HCT116 (cell line): ENCODE results near the gene C9orf78. TPM values are rescaled to one million over a fixed set of nuclear protein-coding genes. Genes with fewer than 3 reads are reported as not detected.

Experiments
- ATAC-seq: fragments of 200-7000 bp; cut with Tn5 transposase; 2 replicates; pipeline ENCODE4 v1.9.1; 2020; ENCODE audit warnings: mild to moderate bottlenecking, moderate library complexity
- BruUV-seq: library from RNA; stranded (reverse); fragments of 400-500 nt; replicated peaks from 2 replicates; lab custom pipeline; 2021; lab: Mats Ljungman, UMichigan
- CTCF ChIA-PET: fragments of 300-600 bp; sonication (Branson Sonifier 250); formaldehyde crosslinking; loops from one replicate; lab custom pipeline; 2021; ENCODE audit warnings: antibody characterized with exemption; lab: Charles Lee
- POLR2A ChIA-PET: fragments of 300-600, 350-600 bp; sonication (Branson Sonifier 250); formaldehyde crosslinking; loops from one replicate; lab custom pipeline; 2021; ENCODE audit warnings: antibody characterized with exemption; lab: Charles Lee
- RAD21 ChIA-PET, 2 experiments: fragments of 300-600 bp; sonication (Branson Sonifier 250); formaldehyde crosslinking; loops; one replicate each; lab custom pipeline; 2023; ENCODE audit warnings: low total read pairs in 2 of 2; ENCODE audit not compliant: uncharacterized antibody in 2 of 2, unreplicated experiment in 2 of 2, low non-redundant PET in 1 of 2; lab: Charles Lee
- DNase-seq: peaks from one replicate; pipeline ENCODE4 v3.0.0-alpha.2; 2010; ENCODE audit warnings: low read depth, low spot score
- H2AFZ ChIP-seq: fragments of 200-600 bp; shearing (Covaris generic), sonication (generic); 2 replicates; pipeline ENCODE4 v1.6.1; 2017; ENCODE audit warnings: low read depth, mixed run types, mixed read lengths, antibody characterized with exemption, low read length; ENCODE audit not compliant: poor library complexity, severe bottlenecking
- H3K27ac ChIP-seq: 2 replicates; pipeline ENCODE4 v1.5.1; 2012; ENCODE audit warnings: low read depth, low read length
- H3K27me3 ChIP-seq: fragments of 200-600 bp; sonication (generic); 2 replicates; pipeline ENCODE4 v1.6.1; 2016; ENCODE audit warnings: mixed run types, low read length, mixed read lengths; ENCODE audit not compliant: insufficient read depth
- H3K36me3 ChIP-seq, 2 experiments: fragments of 200-500 bp in 1 of 2; fragments of 200-600 bp in 1 of 2; sonication (Bioruptor generic) in 1 of 2; sonication (generic) in 1 of 2; 2 replicates each; pipeline versions ENCODE4 v1.5.1 to v1.6.1; 2014 to 2016; ENCODE audit warnings: low read length in 2 of 2, inconsistent platforms in 1 of 2, mixed read lengths in 1 of 2, mixed run types in 1 of 2; ENCODE audit not compliant: insufficient read depth in 2 of 2, control insufficient read depth in 1 of 2
- H3K4me1 ChIP-seq, 2 experiments: fragments of 200-600 bp in 1 of 2; sonication (generic) in 1 of 2; 2 replicates each; pipeline versions ENCODE4 v1.5.1 to v1.6.1; 2012 to 2017; ENCODE audit warnings: low read length in 2 of 2, inconsistent platforms in 1 of 2, mild to moderate bottlenecking in 1 of 2, mixed read lengths in 1 of 2, mixed run types in 1 of 2, moderate library complexity in 1 of 2; ENCODE audit not compliant: insufficient read depth in 2 of 2, control insufficient read depth in 1 of 2
- H3K4me2 ChIP-seq: fragments of 200-600 bp; sonication (generic); 2 replicates; pipeline ENCODE4 v1.6.1; 2017; ENCODE audit warnings: mixed run types, low read length, mixed read lengths
- H3K4me3 ChIP-seq, 2 experiments: fragments of 200-600 bp in 1 of 2; sonication (generic) in 1 of 2; replicated peaks in 1 of 2; 2 replicates each; pipeline ENCODE4 v1.5.1; 2011 to 2016; ENCODE audit warnings: low read length in 2 of 2, control low read depth in 1 of 2, low read depth in 1 of 2, mild to moderate bottlenecking in 1 of 2, mixed read lengths in 1 of 2, mixed run types in 1 of 2
- H3K79me2 ChIP-seq: fragments of 200-600 bp; sonication (generic); 2 replicates; pipeline ENCODE4 v1.6.1; 2017; ENCODE audit warnings: mild to moderate bottlenecking, mixed run types, low read length, moderate library complexity, mixed read lengths; ENCODE audit not compliant: insufficient read depth
- H3K9ac ChIP-seq: fragments of 200-600 bp; sonication (generic); 2 replicates; pipeline ENCODE4 v1.6.1; 2016; ENCODE audit warnings: low read length, mixed read lengths
- H3K9me2 ChIP-seq: fragments of 200-600 bp; sonication (generic), shearing (Covaris generic); 2 replicates; pipeline ENCODE4 v1.6.1; 2017; ENCODE audit warnings: mixed run types, mild to moderate bottlenecking, moderate library complexity; ENCODE audit not compliant: insufficient read depth
- H3K9me3 ChIP-seq, 2 experiments: fragments of 200-500 bp in 1 of 2; fragments of 200-600 bp in 1 of 2; sonication (Bioruptor generic) in 1 of 2; sonication (generic) in 1 of 2; 2 replicates each; pipeline ENCODE4 v1.6.1; 2014 to 2017; ENCODE audit warnings: low read length in 2 of 2, mixed read lengths in 2 of 2, inconsistent platforms in 1 of 2, low read depth in 1 of 2, mild to moderate bottlenecking in 1 of 2, mixed run types in 1 of 2, moderate library complexity in 1 of 2; ENCODE audit not compliant: control insufficient read depth in 1 of 2, insufficient read depth in 1 of 2
- H4K20me1 ChIP-seq: fragments of 200-600 bp; sonication (generic), shearing (Covaris generic); 2 replicates; pipeline ENCODE4 v1.6.1; 2017; ENCODE audit warnings: mixed run types, mild to moderate bottlenecking, moderate library complexity; ENCODE audit not compliant: insufficient read depth
- CBX3 ChIP-seq: IDR thresholded peaks from 2 replicates; pipeline ENCODE4 v1.6.1; 2012; ENCODE audit warnings: low read depth
- CEBPB ChIP-seq: IDR thresholded peaks from 2 replicates; pipeline ENCODE4 v1.6.1; 2012; ENCODE audit warnings: low read depth
- CTCF ChIP-seq, 3 experiments: fragments of 200-600 bp in 1 of 3; sonication (generic) in 1 of 3; IDR thresholded peaks in 2 of 3; conservative IDR thresholded peaks in 1 of 3; 2 replicates each; pipeline ENCODE4 v1.5.1; 2012 to 2017; ENCODE audit warnings: low read depth in 2 of 3, low read length in 2 of 3, antibody characterized with exemption in 1 of 3, borderline replicate concordance in 1 of 3, control low read depth in 1 of 3, mild to moderate bottlenecking in 1 of 3, mixed read lengths in 1 of 3, mixed run types in 1 of 3, moderate library complexity in 1 of 3; ENCODE audit not compliant: insufficient read depth in 1 of 3
- EGR1 ChIP-seq: IDR thresholded peaks from 2 replicates; pipeline ENCODE4 v1.6.1; 2012; ENCODE audit warnings: low read depth
- EZH2 ChIP-seq: fragments of 200-600 bp; sonication (generic); IDR thresholded peaks from 2 replicates; pipeline ENCODE4 v1.6.1; 2017; ENCODE audit warnings: antibody characterized with exemption, mixed run types
- FOSL1 ChIP-seq: IDR thresholded peaks from 2 replicates; pipeline ENCODE4 v1.6.1; 2012; ENCODE audit warnings: low read depth
- POLR2A ChIP-seq: IDR thresholded peaks from 2 replicates; pipeline ENCODE4 v1.7.0; 2011; ENCODE audit warnings: borderline replicate concordance; ENCODE audit not compliant: insufficient read depth, insufficient read length; ENCODE audit errors: extremely low read depth
- POLR2AphosphoS5 ChIP-seq: IDR thresholded peaks from 2 replicates; pipeline ENCODE4 v1.6.1; 2011; ENCODE audit warnings: mild to moderate bottlenecking, low read depth, low read length, moderate library complexity
- RAD21 ChIP-seq: IDR thresholded peaks from 2 replicates; pipeline ENCODE4 v1.6.1; 2012; ENCODE audit warnings: low read depth, mild to moderate bottlenecking
- SIN3A ChIP-seq: IDR thresholded peaks from 2 replicates; pipeline ENCODE4 v1.6.1; 2012; ENCODE audit warnings: low read depth
- SP1 ChIP-seq: IDR thresholded peaks from 2 replicates; pipeline ENCODE4 v1.6.1; 2012; ENCODE audit warnings: low read depth
- ZBTB33 ChIP-seq: IDR thresholded peaks from 2 replicates; pipeline ENCODE4 v1.6.1; 2011; ENCODE audit warnings: mild to moderate bottlenecking, low read length, moderate library complexity; ENCODE audit not compliant: insufficient replicate concordance; ENCODE audit errors: extremely low read depth
- ZFX ChIP-seq: fragments of 450-650 bp; IDR thresholded peaks from 2 replicates; pipeline ENCODE4 v1.6.1; 2017
- intact Hi-C: fragments of 100-400 bp; cut with micrococcal nuclease; formaldehyde crosslinking; loops from 2 replicates; pipeline ENCODE4 v1.10.0; 2022
- total RNA-seq: library from RNA; stranded (reverse); gene quantifications from one replicate; pipeline ENCODE4 v1.2.1, GENCODE V29; 2021; ENCODE audit not compliant: unreplicated experiment

The C9orf78 gene
- total RNA-seq, 1 experiment from 2014 or later = 41.4 TPM

GRCh38 chr9:129812385-129812784 lies 22.7 kb downstream of the C9orf78 start:
- DNase-seq = no peak
- peak; percentile 23; the same call in 1 of the 2 replicates for ATAC-seq
- Histone ChIP-seq H3K27me3 (no peaks in the 10 kb centered on the region), H4K20me1 (0 out of 2 replicates have a peak, but pooled peaks cover 3% of the 10 kb centered on the region), H3K9ac (no peak overlapping the region), H3K27ac (no peak overlapping the region), H2AFZ (no peak overlapping the region), H3K79me2 (no peaks in the 10 kb centered on the region), H3K36me3 (peaks cover 12 to 13% of the 10 kb centered on the region in 2 experiments; a peak in 3 of 4 replicates), H3K9me2 (no peaks in the 10 kb centered on the region), H3K4me1 (no peaks in the 10 kb centered on the region), H3K4me3 (no peak overlapping the region), H3K9me3 (no peaks in the 10 kb centered on the region), H3K4me2 (no peak overlapping the region)
- TF ChIP-seq CTCF (IDR thresholded peaks at IDR 0.05 in 2 of 3, conservative IDR thresholded peaks at IDR 0.05 in 1 of 3; ENCODE audit: borderline replicate concordance in 1 of 3, insufficient read depth in 1 of 3, low read depth in 2 of 3, low read length in 2 of 3) (no peak), FOSL1 (no peak), ZBTB33 (no peak), SP1 (no peak), EGR1 (no peak), POLR2AphosphoS5 (no peak), CBX3 (no peak), EZH2 (no peak), CEBPB (no peak), SIN3A (no peak), RAD21 (no peak), POLR2A (no peak), ZFX (no peak)
- intact Hi-C loops = no loop called here
- no TSS peak for BruUV-seq
- ChIA-PET RAD21 (no interaction called here), CTCF (no interaction called here), POLR2A (no interaction called here)
